HG02884 (cell line): ENCODE results near the gene CD80.
A peak's percentile ranks its signal among the peaks of the same experiment; 100 is the strongest.
"Not testable (repeated sequence)": the region's sequence is repeated elsewhere in the genome, so short reads cannot be mapped to it uniquely, and the experiment has no call there.

Experiments used
- ATAC-seq: cut with Tn5 transposase; IDR thresholded peaks from one replicate; pipeline ENCODE4 v1.9.1; 2021; ENCODE audit warnings: mild to moderate bottlenecking, moderate library complexity; ENCODE audit not compliant: unreplicated experiment

The CD80 gene, protein sequence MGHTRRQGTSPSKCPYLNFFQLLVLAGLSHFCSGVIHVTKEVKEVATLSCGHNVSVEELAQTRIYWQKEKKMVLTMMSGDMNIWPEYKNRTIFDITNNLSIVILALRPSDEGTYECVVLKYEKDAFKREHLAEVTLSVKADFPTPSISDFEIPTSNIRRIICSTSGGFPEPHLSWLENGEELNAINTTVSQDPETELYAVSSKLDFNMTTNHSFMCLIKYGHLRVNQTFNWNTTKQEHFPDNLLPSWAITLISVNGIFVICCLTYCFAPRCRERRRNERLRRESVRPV

GRCh38 chr3:119559441-119559963 is at the start of gene CD80:
TSS of gene CD80 (minus strand) at chr3:119559614. CDS start at chr3:119557728, 1,886 bp downstream.
- peak; percentile 59 for ATAC-seq

DNA sequence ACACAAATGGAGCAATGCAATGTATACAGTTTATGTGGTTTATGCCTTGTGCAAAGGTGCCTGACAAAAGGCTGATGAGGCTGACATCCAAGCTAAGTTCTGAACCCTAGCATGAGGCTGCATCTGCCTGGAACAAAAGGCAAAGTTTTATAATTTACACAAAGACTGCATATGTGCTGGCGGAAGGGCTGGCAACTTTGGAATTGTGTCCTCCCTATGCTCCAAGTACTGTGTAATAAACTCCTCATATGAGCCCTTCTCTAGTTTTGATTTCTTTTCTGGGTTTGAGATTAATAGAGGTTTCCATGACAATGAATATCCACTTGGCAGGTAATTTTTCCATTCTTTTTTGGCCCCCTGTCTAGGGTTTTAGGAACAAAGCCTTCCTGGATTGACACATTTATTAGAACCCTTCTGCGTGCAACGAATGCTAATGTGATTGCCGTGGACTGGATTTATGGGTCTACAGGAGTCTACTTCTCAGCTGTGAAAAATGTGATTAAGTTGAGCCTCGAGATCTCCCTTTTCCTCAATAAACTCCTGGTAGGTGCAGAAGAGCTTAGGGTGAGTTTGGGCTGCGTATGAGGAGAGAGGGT is 49.1 kb upstream of the CD80 start:
- no peak for ATAC-seq

GRCh38 chr3:119604878-119605277 is 45.5 kb upstream of the CD80 start:
- no peak for ATAC-seq

- no peak for ATAC-seq
Measured at GRCh38 chr3:119602676-119603075, 43.3 kb upstream of the CD80 start.

GRCh38 chr3:119601154-119601553 is 41.7 kb upstream of the CD80 start:
- ATAC-seq = no peak

- ATAC-seq = peak; percentile 52
Measured at GRCh38 chr3:119600732-119601131, 41.3 kb upstream of the CD80 start.

DNA sequence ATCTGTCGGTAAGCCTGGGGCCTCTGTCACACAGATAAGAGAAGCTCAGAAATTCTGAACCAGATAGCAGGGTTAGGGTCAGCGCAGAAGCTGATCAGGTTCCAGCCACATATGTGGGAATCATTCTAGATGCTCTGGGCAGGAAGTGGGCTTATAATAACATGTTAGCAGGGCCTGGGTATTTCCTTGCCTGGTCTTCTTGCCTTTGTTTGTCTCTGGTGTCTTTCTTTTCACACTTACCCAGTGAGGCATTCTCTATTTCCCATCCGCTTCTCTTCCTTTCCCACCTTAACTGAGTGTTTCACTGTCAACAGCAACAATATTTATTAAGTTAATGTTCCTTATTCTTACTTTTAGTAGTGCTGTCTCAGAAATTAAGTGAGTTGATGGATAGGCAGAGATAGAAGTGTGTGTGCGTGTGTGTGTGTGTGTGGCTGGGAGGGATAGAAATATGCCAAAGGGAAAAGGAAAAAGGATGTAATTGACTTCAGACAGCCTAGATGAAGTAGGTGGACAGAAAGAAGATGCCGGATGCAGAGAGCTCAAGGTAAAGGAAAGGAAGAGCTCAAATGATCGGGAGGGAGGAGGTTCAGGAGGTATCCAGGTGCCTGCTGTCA is 40.3 kb upstream of the CD80 start:
- no peak for ATAC-seq

GRCh38 chr3:119598410-119599098 is 39.1 kb upstream of the CD80 start:
- ATAC-seq = peak; percentile 49

GRCh38 chr3:119597548-119598288 is 38.3 kb upstream of the CD80 start, which contains the start of gene PLA1A:
TSS of gene PLA1A (plus strand) at chr3:119597885. CDS start at chr3:119597914, 29 bp downstream.
- ATAC-seq = no peak

- no peak for ATAC-seq
Measured at GRCh38 chr3:119596398-119596797, 37.0 kb upstream of the CD80 start.

DNA sequence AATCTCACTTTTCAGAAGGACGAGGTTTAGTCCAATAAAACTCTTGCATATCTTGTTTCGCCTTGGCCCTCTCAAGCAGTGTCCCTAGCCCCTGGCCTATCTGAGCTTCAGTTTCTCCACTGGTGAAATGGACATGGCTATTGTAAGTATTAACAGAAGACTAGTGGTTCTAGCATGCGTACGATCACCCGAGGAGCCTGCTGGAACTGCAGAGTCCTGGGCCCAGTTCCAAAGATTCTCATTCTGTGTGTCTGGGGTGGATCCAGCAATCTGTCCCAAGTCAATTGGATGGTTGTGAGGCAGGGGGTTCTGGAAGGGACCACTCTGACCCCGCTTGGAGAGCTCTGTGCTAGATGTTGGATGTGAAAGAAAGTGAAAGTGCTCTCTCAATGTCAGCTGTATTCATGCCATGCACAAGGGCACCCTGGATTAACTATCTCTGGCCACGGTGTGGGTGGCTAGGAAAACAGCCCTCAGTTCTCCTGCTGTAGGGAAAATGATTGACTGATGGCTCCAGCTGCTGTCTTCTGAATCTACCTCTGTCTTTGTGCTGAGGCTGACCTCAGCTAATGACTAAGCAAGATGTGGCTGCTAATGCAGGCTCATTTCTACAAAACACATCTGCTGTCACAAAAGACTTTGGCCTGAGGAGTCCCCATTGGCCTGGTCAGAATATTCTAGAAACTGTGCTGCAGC is 36.4 kb upstream of the CD80 start:
- ATAC-seq = no peak

DNA sequence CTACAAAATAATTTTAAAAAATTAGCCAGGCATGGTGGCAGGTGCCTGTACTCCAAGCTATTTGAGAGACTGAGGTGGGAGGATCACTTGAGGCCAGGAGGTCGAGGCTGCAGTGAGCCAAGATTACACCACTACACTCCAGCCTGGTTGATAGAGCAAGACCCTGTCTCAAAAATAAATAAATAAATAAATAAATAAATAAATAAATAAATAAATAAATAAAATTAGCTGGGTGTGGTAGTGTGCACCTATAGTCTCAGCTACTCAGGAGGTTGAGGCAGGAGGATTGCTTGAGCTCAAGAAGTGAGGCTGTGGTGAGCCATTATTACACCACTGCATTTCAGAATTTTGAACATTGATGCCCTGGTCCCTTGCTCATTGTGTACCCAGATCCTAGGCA is 35.5 kb upstream of the CD80 start:
- not testable (repeated sequence) for ATAC-seq

GRCh38 chr3:119594066-119594465 is 34.7 kb upstream of the CD80 start:
- ATAC-seq = no peak

DNA sequence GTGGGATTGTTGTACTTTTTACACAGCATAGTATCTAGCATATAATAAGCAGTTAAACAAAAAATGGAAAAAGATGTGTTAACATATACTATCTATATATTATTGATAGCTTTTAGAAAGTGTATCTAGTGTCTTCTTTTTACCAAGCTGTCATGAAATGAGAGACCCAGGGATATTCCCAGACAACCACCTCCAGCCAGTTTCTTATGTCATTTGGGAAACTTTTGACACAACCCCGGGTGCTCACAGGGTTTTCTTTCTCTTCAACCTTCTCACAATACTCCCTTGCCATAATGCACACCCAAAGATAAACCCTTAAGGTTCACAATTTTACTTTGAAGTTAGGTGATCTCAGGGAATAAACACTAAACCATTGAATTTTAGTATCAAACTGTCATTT is 33.4 kb upstream of the CD80 start:
- ATAC-seq = no peak

- ATAC-seq = no peak
Measured at GRCh38 chr3:119590706-119591105, 31.3 kb upstream of the CD80 start.

DNA sequence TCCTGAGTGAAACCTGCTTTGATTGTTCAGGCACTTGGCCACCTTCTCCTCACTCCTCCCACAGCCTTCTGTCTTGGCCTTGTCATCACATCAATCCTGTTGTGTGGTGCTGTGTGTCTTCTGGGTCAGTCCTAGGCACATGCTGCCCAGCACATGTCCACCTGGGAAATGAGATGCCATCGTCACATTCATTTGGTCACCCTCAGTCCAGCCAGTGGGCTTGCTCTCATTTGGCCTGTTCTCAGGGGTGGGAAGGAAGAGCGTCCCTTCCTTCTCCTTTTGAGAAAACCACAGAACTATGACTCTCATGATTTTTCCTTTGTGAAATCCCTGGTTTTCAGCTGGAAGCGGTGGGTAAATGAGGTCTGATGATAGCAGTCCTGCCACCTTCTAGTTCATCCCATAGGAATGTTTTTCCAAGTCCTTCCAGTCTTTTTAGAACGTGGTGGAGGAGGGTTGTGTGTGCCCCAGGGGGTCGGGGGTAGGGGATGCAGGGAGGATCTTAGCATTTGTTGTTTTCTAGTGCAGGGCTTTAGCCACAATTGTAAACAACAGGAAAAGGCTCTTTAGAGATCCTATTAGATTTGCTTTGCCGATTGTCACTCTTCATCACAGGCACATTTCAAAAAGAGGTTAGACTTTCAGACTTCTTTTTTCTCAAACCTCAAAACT is 29.8 kb upstream of the CD80 start:
- no peak for ATAC-seq

GRCh38 chr3:119588112-119588511 is 28.7 kb upstream of the CD80 start:
- peak; percentile 50 for ATAC-seq

DNA sequence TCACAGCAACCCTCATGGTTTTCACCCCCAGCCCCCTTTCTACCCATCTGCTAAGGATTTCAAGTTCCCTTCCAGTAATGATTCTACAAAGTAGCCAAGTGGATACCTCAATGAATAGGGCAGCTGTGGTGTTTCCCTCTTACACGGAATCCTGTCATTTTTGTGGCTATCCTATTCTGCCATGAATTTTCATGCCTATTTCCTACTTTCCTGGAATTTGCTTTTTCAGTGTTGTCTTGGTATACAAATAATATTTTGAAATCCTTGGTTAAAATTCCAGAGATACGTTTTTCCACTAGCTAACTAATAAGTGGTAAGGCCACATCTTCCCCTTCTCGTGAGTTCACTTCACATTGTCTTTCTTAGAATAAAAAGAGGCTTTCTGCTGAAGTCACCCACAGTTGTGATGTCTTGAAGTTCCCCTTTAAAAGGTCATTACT is 27.3 kb upstream of the CD80 start:
- no peak for ATAC-seq

DNA sequence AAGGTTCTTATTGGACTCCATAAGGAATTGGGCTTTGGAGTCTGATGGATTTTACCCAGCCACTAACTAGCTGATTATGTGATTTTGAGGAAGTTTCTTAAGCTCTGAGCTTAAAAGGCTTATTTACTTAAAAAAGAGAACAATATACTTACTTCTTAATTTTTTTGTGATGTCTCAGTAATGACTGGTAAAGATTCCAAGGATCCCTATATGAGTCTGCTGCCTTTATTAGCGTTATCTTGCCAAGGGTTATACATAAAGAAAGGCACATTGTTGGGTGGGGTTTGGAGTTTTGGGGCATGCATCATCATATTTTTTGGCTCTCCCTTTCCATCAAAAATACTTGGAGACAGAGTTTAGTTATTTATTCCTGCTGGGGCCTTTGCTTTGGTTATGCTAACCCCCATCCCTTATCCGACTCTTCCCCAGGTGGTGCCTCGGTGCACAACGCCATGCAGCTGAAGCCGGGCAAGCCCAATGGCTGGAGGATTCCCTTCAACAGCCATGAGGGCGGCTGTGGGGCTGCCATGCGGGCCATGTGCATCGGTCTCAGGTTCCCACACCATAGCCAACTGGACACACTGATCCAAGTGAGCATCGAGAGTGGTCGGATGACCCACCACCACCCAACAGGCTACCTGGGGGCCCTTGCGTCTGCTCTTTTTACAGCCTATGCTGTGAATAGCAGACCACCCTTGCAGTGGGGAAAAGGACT is 26.6 kb upstream of the CD80 start:
- ATAC-seq = no peak
